Measurements from ENCODE around the gene ENDOU.

The ENDOU gene

DNA sequence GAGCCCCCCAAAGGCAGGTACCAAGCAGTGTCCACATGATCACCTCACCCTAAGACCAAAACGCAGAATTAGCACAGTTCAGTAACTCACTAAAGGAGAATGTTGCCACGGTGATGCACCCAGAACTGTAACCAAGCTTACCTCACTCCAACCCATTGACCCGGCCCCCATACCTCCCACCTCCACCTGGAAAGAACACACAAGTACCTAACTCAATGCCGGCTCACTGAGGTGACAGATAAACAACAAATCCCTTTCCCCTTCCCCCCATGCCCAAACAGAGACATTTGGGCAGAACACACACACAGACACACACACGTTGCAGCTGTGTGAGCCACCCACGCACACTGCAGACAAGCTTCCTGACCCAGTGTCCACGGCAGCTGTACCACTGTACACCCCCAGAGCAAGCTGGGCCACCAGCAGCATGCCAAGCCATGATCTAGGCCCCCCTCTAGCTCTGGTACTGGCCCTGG, 32.1 kb upstream of the ENDOU start:
- no peak for DNase-seq

DNA sequence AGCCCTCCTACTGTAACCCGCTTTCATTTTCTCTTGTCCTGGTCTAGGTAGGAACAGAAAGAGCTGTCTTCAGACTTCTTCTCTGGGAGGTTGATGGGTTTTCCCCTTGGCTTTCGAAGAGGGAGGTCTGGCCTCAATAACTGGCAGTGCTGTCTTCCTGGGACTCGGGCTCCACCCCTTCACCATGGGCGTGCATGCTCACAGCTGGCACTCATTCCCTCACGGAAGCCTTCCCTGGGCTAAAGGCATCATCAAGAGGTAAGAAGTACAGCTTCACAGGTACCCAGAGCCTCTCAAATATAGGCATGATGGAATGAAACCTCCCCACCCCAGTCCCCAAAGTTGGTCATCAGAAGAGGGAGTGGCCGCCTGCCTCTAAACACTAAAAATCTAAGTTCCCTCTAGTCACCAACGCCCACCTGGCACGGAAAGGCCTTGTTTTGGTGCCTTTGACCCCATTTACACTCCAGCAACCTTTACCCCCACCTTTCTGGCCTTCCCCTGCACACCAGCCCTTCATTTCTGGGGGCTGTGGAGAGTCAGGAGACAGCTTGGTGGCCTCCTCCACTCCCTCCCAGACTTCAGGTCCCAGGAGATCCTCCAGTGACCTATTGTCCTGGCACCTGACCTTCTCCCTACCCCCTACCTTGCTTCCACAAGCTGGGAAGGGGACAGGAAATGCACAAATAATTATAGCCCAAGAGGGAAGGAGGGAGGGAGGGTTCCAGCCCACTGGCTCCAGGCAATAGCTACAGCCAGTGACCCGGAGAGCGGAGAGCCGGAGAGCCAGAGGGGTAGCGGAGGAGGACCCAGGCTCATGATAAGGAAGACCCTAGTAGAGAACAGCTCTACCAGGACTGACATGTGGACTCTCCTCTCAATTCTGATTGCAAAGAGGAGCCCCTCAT, 30.6 kb upstream of the ENDOU start:
- no peak for DNase-seq

DNA sequence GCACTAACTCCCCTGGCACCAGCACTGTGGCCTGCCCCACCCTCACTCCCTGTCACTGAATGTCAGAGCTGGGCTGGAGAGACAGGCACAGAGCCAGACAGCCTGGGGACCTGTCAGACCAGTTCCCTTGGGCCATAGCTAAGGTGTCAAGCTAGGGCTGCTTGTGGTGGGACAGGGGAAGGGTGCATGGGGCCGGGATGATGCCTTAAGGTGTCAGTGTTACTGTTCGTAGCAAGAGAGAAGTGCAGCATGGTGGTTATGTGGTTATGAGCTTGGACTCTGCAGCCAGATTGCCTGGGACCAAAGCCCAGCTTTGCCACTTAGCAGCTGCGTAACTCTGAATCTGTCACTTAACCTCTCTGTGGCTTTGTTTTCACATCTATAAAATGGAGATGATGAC, 29.6 kb upstream of the ENDOU start:
- peak; percentile 23 for DNase-seq

DNA sequence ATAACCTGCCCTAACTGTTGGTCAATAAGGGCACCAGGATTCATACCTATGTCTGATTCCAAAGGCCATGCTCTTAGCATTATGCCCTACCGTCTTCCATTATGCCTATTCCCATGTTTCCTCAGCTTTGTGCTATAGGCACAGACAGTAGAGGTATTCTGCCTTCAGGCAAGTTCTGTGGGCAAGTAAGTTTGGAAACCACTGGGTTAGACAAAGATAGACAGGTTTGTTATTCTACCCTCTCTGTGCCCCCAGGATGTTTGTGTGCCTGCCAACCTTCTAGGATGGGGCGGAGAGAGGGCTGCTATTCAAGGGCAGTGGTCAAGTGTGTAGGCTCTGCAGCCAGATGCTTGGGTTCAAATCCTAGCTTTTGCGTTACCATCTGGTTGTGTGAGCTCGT, 28.8 kb upstream of the ENDOU start:
- no peak for DNase-seq

DNA sequence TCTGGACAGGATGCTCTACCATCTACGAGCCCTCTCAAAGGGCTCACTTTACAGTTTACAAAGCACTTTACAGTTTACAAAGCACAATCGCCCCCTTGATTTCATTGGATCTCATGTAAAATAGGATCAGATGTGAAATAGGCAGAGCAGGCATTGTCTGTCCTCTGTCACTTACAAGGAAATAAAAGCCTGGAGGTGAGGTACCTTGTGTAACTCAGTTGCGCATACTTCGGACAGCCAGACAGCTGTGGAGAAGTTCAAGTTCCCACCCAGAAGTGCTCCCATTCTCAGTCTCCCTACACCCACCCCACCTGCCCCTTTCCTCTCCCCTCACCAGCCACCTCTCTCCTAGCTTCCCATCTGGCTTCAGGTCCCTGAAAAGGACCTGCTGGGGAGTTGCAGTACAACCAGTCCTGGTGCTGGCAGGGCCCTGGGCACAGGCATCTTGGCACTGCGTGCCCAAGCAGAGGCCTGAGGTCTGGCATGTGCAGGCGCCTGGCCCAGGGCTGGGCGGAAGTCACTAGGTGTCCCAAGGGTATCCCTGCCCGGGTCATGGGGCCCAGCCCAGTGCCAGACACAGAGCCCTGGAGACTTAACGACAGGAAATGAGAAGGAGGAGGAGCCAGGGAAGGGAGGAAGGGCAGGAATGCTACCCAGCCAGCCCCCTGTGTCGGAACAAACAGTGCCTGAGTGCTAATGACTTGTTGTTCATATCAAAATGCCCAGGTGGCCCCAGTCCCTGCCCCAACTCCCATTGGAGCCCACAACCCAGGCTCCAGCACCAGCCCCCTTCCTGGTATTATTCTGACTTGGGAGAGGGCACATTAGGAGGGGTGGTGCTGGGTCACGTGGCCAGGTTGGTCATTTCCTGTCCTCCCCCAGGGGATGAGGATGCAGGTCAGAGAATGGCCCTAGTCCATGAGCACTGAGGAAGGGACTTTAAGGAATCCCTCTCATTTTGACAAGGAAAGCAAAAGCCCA, 28.0 kb upstream of the ENDOU start:
- DNase-seq: no peak

DNA sequence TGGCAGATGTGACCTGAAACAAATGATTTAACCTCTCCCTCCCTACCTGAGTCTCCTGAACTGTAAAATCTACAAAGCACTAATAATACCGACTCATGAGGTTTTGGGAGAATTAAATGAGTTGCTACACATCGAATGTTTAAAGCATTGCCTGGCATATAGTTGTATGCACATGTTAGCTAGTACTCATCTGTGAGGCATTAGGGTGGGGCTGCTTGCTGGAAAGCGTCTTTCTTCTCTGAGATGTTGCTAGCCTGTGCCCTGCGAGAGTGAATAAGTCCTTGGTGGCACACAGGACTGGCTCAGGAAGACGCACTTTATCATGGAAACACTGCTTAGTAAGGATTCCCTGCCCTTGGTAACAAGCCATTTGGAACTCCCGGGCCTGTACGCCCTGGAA, 27.3 kb upstream of the ENDOU start:
- DNase-seq: no peak

DNA sequence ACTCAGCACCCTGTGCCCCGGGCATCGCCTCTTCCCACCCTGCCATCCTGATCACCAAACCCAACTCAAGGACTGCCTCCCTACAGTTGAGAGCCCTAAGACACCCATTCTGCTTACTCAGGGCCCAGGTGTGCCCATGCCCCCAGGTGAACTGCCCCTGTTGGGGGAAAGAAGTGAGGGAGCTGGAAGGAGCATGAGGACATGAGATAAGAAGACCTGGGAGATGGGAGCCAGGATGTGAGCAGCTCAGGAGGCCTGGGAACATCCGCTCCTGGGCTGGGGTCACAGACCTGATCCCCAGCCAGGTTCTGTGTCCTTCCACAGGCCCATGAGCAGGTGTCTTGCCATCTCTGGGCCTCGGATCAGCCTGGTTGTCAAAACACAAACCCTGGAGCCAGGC, 26.8 kb upstream of the ENDOU start:
- no peak for DNase-seq

DNA sequence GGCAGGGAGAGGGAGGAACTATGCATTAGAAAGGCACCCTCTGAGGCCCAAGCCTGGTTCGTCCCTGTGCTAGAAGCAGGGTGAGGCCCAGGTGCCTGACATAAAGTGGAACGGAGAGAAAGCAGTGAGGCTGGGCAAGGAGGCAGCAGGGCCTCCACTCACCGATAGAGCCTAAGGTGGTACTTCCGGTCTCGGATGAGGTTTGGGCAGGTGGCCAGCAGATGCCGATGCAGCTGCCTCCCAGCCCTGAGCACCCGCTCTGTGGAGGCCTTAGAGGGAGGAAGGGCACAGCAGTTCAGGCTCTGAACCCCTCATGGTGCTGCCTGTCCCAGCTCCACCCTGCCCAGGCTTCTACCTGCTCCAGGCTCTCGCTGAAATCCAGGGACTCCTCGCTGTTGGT, 26.3 kb upstream of the ENDOU start:
- no peak for DNase-seq

DNA sequence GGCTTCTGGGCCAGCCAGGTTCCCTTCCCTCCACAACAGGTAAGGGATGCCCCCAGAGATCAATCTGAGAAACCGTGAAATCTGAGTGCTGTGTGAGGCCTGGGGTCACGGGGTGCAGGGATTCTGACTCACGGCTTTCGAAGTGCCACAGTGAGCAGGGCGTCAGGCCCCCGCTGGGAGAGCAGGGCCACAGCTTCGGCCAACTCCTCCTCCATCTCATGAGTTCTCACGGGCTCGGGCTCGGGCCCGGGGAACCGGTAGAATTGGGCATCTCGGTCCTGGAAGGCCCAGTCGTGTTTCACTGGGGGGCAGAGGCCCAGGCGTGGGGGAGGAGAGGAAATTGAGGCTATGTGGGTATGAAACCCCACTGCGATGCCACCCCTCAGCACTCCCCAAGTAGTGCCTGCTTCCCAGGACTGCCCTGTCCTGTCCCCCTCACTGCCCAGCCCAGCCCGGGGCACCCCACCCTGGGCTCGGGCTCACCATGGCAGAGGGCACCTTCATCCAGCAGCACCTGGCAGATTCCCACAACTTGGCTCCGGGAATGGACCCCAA, 25.7 kb upstream of the ENDOU start:
- DNase-seq: no peak

DNA sequence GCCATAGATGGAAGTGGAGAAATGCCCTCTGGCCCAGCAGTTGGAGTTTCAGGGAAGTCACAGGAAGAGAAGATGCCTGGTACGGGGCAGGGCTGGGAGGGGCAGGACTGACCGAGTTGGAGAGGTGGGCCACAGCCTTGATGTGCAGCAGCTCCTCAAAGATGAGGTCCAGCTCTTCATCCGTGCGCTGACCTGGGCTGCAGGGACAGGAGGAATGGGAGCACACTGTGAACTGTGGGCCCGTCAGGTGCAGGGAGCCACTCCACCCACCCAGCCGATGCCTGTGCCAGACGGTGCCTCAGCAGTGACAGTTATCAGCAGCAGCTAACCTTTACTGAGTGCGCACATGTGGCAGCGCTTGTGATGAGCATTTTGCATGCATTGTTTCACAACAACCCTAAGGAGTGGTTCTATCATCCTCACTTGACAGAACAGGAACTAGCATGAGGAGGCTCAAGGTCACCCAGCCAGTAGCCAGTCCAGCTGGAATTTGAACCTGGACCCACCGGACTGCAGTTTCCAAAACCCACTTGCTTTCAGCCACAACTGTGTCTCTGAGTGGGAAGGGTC, 25.0 kb upstream of the ENDOU start:
- DNase-seq: no peak

DNA sequence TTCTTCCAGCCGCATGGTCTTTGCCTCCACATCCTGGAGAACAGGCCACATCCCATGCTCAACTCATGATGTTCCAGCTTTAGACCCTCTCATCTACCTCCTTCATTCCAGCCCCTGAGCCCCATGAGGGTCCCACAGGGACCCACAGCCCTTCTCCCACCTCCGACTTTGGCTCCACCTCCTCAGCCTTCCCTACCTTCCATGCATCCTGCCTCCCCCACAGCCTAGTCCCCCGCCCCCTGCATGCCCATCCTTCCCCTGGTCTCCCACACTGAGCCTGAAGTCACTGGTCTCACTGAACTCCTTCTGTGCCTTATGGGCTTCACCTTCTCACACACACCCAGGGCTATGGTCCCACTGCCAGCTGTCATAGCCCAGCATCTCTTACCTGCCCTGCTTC, 23.6 kb upstream of the ENDOU start:
- no peak for DNase-seq

DNA sequence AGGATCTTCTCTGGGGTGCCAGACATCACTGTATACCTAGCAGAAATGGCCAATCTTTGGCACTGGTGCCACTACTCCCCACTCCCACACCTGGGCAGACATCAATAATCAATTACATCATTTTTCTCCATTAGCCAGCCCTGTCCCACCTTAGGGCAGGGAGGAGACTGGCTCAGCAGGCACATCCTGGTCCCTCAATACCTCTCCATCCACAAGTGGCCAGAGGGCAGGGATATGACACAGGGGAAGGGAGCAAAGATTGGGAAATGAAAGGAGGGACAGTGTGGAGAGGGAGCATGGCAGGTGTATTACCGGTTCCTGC, 23.2 kb upstream of the ENDOU start:
- DNase-seq: no peak

DNA sequence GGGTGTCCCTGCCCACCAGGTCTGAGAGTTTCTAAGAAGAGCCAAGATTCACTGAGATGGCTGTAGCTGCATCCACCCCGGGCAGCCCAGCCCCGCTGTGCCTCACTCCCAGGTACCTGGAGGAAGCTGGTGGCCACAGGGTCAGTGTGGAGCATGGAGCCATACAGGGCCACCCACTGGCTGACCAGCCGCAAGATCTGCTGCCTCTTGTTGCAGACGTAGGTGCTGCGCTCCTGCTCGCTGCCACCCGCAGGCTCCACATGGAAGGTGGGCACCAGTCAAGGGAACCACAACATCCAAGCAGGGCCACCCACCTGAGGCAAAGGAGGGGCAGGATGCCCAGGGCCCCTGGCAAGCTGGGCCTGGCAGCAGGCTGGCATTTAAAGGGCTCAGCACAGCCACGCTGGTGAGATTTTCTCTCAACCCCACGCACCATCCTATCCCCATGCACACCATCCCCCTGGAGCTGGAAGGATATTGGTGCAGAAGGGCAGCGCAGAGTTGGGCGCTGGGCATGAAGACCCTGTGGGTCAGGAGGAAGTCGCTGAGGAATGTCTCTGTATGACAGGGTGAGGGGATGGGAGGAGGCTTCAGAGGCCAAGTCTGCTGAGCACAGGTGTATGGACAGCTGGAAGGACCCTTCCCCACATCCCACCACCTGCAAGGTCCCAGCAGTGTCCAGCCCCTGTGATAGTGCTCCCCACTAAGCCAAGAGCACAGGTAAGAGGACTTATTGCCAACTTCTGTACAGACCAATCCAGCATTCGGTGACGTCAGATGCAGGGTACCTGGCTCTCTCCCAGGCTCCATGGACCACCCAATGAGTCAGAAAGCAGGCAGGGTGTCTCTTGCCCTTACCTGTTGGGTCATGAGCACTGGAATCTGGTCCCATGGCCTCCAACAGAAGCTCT, 22.6 kb upstream of the ENDOU start:
- no peak for DNase-seq

DNA sequence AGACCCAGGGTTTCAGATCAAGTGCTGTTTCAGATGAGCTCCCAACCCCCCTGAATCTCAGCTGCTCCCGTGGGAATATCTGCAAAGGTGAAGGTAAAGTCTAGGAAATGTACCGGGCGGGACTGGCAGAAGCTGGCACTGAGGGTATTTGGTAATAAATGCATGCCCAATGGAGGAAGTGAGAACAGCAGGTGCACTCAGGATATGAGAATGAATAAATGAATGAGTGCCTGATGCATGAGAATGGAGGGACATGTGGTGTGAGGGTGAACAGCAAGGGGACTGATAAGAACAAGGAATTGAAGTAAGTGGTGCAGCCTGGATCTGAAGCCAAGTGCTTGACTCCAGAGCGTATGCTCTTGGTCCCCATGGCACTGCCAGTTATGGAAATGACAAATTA, 21.8 kb upstream of the ENDOU start:
- no peak for DNase-seq

DNA sequence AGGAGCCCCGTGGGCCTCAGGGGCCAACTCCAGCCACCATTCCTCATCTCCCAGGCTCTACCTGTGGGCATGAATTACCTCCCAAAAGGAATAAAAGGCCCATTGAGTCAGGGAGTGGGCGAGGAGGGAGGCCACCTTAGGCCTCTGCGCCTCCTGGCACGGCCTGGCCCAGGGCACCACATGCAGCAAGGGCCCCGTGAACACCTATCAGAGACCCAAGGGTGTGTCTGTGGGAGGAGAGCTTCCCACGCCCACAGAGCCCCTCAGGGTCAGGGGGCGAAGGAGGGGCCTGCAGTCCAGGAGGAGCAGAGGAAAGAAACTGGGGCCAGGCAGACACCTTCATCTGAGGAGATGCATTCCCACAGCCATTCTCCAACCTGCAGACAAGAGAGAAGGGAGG, 21.2 kb upstream of the ENDOU start:
- DNase-seq: no peak

DNA sequence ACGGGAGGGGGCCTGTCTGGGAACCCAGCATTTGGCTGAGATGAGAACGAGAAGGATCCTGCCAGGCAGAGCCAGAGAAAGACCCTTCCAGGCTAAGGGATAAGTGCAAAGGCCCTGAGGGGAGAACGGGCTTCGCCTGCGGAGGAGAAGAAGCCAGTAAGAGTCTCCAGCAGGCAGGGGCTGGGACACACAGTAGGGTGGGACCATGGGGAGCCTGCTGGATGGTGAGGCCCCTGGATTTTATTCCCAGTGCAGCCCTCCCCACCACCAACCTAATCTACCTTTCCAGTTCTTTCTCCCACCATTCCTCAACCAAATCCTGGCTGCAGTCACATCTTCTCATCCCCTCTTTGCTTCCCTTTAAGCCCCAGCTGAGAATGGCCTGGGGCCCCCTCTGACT, 20.8 kb upstream of the ENDOU start:
- no peak for DNase-seq

DNA sequence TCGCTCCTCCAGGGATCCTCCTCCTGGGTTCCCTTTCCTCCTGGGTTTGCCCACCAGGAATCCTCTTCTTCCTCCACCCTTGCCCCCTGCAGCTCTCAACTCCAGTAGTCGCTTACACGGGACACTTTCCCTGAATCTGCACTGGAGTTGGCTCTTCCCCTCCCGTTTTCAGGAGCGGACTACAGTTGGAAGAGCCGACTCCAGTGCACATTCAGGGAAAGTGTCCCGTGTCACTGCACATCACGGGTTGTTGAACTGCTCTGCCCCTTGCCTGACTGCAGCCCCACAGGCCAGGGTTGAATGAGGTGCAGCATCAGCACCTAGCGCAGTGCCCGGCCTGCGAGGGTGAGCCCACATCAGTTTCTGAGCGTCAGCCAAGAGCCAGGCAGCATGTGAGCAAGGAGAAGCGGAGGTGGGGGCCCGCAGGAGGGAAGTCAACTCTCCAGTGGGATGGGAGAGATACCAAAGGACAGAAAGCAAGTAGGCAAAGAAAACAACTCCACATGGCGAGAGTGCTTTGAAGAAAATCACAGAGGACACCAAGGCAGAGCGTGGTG, 20.3 kb upstream of the ENDOU start:
- no peak for DNase-seq

DNA sequence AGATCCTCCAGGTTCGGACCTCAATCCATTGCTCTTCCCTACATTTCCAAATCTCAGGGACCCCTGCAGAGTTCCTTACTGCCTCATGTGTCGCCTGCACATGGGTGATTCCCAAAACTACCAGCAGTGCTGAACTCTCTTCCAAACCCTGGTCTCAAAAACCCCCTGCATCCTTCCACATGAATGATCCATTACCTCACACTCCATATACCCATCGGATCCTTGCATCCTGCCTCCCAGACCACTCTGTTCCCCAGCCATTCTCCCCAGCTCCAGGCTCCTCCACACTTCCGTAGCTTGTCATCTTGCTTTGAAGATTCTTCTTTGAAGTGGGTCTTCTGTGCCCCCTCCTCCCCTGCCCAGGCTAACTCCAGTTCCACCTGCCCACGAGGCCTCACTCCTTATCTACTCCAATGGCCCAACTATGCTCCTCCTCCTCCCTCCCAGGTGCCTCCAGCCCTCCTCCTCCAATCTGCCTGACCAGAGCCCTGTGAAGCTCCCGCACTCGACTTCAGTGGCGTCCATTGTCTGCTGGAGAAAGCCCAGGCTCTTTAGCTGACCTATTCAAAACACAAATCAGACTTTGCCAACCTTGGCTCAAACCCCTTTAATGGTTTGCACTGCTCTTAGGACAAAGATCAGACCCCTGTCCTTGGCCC, 19.6 kb upstream of the ENDOU start:
- DNase-seq: no peak

DNA sequence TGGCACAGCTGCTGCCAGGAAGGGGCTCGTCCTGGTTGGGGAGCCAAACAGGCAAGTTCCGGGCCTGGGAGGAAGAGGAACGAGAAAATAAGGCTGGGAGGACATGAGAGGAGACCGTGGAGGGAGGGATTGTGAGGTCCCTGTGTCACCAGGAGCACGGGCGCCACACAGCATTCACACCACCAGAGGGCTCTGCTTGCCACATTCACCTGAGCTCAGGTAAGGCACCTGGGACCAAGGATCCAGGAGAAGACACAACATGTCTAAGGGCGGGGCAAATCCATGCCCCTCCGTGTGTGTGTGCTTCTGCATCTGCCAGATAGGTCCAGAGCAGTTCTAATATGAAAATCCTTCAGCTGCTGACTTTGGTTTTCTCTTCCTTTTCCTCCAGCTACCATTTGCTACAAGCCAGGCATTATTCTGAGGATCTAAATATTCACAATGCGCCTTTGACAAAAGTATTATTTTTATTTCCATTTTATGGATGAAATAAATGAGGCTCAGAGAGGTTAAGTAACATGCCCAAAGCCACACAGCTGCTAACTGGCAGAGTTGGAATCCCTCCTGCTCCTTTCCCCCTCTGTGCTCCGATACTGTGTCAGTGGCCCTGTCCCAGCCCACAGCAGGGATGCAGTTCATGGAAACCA, 18.8 kb upstream of the ENDOU start:
- peak; percentile 12 for DNase-seq

DNA sequence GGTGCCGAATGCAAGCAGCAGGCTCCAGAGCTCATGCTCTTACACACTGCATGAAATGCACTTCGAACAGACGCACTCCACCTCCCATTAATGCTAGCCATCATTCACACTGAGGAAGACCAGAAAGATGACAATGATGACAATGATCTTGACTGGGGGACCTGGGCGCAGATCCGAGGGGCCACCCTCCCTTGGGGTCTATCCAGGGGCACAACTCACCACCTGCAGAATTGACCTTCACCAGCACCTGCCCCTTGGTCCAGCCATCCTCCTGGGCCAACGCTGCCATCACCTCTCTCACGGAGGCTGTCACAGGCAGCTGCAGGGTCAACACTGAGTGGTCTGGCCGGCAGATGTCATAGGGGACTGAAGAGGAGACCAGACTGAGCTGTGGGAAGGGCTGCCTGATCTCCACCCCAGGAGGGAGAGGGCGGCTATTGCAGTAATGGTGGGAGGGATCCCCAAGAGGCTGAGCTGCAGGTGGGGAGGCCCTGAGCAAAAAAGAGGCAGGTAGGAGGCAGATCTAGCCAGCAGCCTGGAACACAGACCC, 18.1 kb upstream of the ENDOU start:
- no peak for DNase-seq

All from hematopoietic multipotent progenitor cell treated with erythropoietin and hydrocortisone succinate and interleukin-3 and kit ligand, for 8 days (in vitro differentiated cells).